D341Med (cell line): ENCODE measurements around the gene ERN2.
"Not testable (repeated sequence)": the region's sequence is repeated elsewhere in the genome, so short reads cannot be mapped to it uniquely, and the experiment has no call there.

Experiments
- DNase-seq: peaks from one replicate; pipeline ENCODE4 v3.0.0; 2012; ENCODE audit warnings: low spot score

ERN2 gene

GRCh38 chr16:23722613-23723240, 9.7 kb upstream of the ERN2 start:
- DNase-seq = not testable (repeated sequence)

- DNase-seq = no peak
Measured at GRCh38 chr16:23716484-23716883, 3.5 kb upstream of the ERN2 start.

- no peak for DNase-seq
Measured at GRCh38 chr16:23711785-23712184, 1.2 kb downstream of the ERN2 start.

- DNase-seq = no peak
Measured at GRCh38 chr16:23710504-23710903, 2.5 kb downstream of the ERN2 start.

GRCh38 chr16:23710008-23710407, 3.0 kb downstream of the ERN2 start:
- DNase-seq = no peak

GRCh38 chr16:23709536-23709935, 3.5 kb downstream of the ERN2 start:
- DNase-seq = no peak

GRCh38 chr16:23706439-23706838, 6.6 kb downstream of the ERN2 start:
- DNase-seq = no peak

GRCh38 chr16:23705517-23705902, 7.5 kb downstream of the ERN2 start:
- no peak for DNase-seq

GRCh38 chr16:23704772-23705516, 8.1 kb downstream of the ERN2 start:
- DNase-seq = no peak

- DNase-seq = no peak
Measured at GRCh38 chr16:23702951-23703350, 10.1 kb downstream of the ERN2 start.

- no peak for DNase-seq
Measured at GRCh38 chr16:23701045-23701444, 12.0 kb downstream of the ERN2 start.

GRCh38 chr16:23700509-23700908, 12.5 kb downstream of the ERN2 start:
- no peak for DNase-seq

GRCh38 chr16:23700093-23700492, 12.9 kb downstream of the ERN2 start:
- no peak for DNase-seq

GRCh38 chr16:23699100-23699499, 13.9 kb downstream of the ERN2 start:
- no peak for DNase-seq

GRCh38 chr16:23695756-23696155, 17.3 kb downstream of the ERN2 start:
- DNase-seq = no peak

- no peak for DNase-seq
Measured at GRCh38 chr16:23694644-23695373, 18.2 kb downstream of the ERN2 start.

- no peak for DNase-seq
Measured at GRCh38 chr16:23694265-23694643, 18.8 kb downstream of the ERN2 start.

GRCh38 chr16:23692190-23692837, 20.7 kb downstream of the ERN2 start:
- DNase-seq = no peak

GRCh38 chr16:23691483-23692189, 21.4 kb downstream of the ERN2 start:
- DNase-seq = no peak

- DNase-seq = no peak
Measured at GRCh38 chr16:23690771-23691482, 22.1 kb downstream of the ERN2 start.

GRCh38 chr16:23689442-23690187, 23.4 kb downstream of the ERN2 start:
- no peak for DNase-seq
